ENCODE results near the gene WIPF3. TPM values are rescaled to one million over a fixed set of nuclear protein-coding genes. Genes with fewer than 3 reads are reported as not detected.
"Not testable (repeated sequence)": the region's sequence is repeated elsewhere in the genome, so short reads cannot be mapped to it uniquely, and the experiment has no call there.

WIPF3 gene
- total RNA-seq, 1 donor from 2014 or later = 1.5 TPM

DNA sequence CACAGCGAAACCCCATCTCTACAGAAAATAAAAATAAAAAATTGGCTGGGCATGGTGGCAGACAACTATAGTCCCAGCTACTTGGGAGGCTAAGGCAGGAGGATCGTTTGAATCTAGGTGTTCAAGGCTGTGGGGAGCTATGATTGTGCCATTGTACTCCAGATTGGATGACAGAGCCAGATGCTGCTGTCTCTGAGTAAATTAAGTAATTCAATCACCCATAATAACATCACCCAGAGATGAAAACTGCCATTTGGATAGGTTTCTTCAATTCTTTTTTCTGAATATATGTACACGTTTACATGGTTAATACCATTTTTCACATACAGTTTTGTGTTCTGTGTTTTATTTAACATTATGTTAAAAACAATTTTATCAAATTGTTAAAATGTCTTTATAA is 79.3 kb downstream of the WIPF3 start:
- H3K36me3 Mint-ChIP-seq (ENCODE audit: low read depth, unreplicated experiment) = peaks cover 3% of the 10 kb centered on the region
- H3K27ac Mint-ChIP-seq (ENCODE audit: unreplicated experiment) = no peak overlapping the region
- H3K27me3 Mint-ChIP-seq (ENCODE audit: unreplicated experiment) = peaks cover 7% of the 10 kb centered on the region
- no peaks in the 10 kb centered on the region for H3K9me3 Mint-ChIP-seq (ENCODE audit: unreplicated experiment)
- no peak for DNase-seq (ENCODE audit: low spot score)
- peaks cover 2% of the 10 kb centered on the region for H3K4me1 Mint-ChIP-seq (ENCODE audit: unreplicated experiment)
- TF ChIP-seq, protein P1, sequence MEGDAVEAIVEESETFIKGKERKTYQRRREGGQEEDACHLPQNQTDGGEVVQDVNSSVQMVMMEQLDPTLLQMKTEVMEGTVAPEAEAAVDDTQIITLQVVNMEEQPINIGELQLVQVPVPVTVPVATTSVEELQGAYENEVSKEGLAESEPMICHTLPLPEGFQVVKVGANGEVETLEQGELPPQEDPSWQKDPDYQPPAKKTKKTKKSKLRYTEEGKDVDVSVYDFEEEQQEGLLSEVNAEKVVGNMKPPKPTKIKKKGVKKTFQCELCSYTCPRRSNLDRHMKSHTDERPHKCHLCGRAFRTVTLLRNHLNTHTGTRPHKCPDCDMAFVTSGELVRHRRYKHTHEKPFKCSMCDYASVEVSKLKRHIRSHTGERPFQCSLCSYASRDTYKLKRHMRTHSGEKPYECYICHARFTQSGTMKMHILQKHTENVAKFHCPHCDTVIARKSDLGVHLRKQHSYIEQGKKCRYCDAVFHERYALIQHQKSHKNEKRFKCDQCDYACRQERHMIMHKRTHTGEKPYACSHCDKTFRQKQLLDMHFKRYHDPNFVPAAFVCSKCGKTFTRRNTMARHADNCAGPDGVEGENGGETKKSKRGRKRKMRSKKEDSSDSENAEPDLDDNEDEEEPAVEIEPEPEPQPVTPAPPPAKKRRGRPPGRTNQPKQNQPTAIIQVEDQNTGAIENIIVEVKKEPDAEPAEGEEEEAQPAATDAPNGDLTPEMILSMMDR (IDR thresholded peaks at IDR 0.05; ENCODE audit: unreplicated experiment) = no peak
- H3K4me3 Mint-ChIP-seq (ENCODE audit: unreplicated experiment) = no peak overlapping the region

DNA sequence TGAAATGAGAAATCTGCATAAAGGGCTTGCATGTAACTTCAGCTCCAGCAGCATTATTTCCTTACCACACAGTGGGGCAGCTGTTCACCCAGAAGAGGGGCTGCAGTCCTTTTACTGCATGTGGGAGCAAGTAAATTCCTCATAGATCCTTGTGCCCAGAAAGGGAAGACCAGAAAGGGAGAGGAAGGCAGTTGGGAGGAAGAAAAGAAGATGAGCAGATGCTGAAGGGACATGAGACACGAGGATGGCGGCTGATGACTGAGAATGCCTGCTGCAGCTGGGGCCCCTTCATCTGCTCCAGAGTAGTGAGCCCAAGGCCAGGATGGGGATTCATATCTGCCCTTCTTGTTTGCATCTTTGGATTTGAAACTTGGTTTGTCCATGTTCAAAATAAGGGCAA is 80.5 kb downstream of the WIPF3 start:
- Mint-ChIP-seq H3K27me3 (ENCODE audit: unreplicated experiment) (peaks cover 9% of the 10 kb centered on the region), H3K36me3 (ENCODE audit: low read depth, unreplicated experiment) (peaks cover 3% of the 10 kb centered on the region), H3K27ac (ENCODE audit: unreplicated experiment) (no peak overlapping the region), H3K4me1 (ENCODE audit: unreplicated experiment) (peaks cover 1% of the 10 kb centered on the region), H3K4me3 (ENCODE audit: unreplicated experiment) (no peak overlapping the region), H3K9me3 (ENCODE audit: unreplicated experiment) (no peaks in the 10 kb centered on the region)
- no peak for DNase-seq (ENCODE audit: low spot score)
- TF ChIP-seq, protein P1 (IDR thresholded peaks at IDR 0.05; ENCODE audit: unreplicated experiment) = no peak

DNA sequence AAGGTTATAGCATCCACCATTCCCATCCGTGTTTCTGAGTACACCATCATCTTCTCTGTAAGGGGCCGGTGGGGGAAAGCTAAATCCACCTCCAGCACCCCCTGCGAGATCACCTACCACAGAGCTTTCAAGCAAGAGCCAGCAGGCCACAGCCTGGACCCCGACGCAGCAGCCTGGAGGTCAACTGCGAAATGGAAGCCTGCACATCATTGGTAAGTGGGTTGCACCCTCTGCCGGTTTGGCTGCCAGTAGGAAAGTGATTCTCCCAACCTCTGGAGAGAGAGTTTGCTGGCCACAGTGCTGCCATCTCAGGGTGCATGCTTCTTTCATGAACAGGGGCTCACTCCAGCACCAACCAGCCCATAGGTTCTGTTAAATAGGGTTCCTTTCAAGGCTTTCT is 81.7 kb downstream of the WIPF3 start:
- Mint-ChIP-seq H3K4me3 (ENCODE audit: unreplicated experiment) (no peak overlapping the region), H3K9me3 (ENCODE audit: unreplicated experiment) (no peaks in the 10 kb centered on the region), H3K4me1 (ENCODE audit: unreplicated experiment) (no peaks in the 10 kb centered on the region), H3K27me3 (ENCODE audit: unreplicated experiment) (peaks cover 9% of the 10 kb centered on the region), H3K36me3 (ENCODE audit: low read depth, unreplicated experiment) (peaks cover 3% of the 10 kb centered on the region), H3K27ac (ENCODE audit: unreplicated experiment) (no peak overlapping the region)
- TF ChIP-seq, protein P1 (IDR thresholded peaks at IDR 0.05; ENCODE audit: unreplicated experiment) = no peak
- DNase-seq (ENCODE audit: low spot score) = no peak

DNA sequence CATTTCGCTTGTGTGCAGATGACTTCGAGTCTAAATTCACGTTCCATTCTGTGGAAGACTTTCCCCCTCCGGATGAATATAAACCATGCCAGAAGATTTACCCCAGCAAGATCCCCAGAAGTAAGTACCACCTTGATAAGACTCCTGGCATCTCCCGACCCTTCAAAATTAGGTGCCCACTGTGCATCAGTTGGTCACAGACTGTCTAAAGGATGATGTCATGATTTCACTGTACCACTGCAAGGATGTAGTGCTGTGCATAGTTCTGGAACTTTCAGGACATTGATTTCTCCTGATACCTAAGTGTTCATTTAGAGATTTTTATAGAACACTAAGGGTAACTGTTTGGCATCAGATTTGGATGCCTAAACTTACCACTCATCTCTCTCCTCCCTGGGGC is 83.0 kb downstream of the WIPF3 start:
- DNase-seq (ENCODE audit: low spot score) = no peak
- no peak overlapping the region for H3K27ac Mint-ChIP-seq (ENCODE audit: unreplicated experiment)
- TF ChIP-seq, protein P1 (IDR thresholded peaks at IDR 0.05; ENCODE audit: unreplicated experiment) = no peak
- no peaks in the 10 kb centered on the region for H3K4me1 Mint-ChIP-seq (ENCODE audit: unreplicated experiment)
- H3K4me3 Mint-ChIP-seq (ENCODE audit: unreplicated experiment) = no peak overlapping the region
- H3K36me3 Mint-ChIP-seq (ENCODE audit: low read depth, unreplicated experiment) = peaks cover 3% of the 10 kb centered on the region
- no peaks in the 10 kb centered on the region for H3K9me3 Mint-ChIP-seq (ENCODE audit: unreplicated experiment)
- H3K27me3 Mint-ChIP-seq (ENCODE audit: unreplicated experiment) = peaks cover 9% of the 10 kb centered on the region

DNA sequence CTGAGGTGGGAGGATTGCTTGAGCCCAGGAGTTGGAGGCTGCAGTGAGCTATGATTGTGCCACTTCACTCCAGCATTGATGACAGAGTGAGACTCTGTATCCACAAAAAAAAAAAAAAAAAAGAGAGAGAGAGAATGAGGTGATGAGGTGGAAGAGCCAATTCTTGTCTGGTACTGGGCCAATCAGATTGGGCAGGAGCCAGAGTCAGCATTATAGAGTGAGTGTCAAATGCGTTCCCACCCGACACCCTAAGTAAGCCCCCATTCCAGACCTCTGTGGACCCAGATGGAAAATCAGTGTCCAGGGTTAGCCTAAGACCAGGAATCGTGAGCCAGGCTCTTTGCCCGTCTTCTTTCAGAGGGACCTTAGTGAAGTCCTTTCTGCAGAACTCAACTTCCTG is 83.9 kb downstream of the WIPF3 start:
- H3K4me1 Mint-ChIP-seq (ENCODE audit: unreplicated experiment) = no peaks in the 10 kb centered on the region
- no peak overlapping the region for H3K4me3 Mint-ChIP-seq (ENCODE audit: unreplicated experiment)

DNA sequence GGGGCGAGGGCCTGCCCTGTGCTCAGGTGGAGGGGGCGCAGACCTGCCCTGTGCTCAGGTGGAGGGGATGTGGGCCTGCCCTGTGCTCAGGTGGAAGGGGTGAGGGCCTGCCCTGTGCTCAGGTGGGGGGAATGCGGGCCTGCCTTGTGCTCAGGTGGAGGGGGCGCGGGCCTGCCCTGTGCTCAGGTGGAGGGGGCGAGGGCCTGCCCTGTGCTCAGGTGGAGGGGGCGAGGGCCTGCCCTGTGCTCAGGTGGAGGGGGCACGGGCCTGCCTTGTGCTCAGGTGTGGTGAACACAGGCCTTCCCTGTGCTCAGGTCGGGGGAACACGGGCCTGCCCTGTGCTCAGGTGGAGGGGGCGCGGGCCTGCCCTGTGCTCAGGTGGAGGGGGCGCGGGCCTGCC is 84.5 kb downstream of the WIPF3 start:
- not testable (repeated sequence) for H3K36me3 Mint-ChIP-seq (ENCODE audit: low read depth, unreplicated experiment); H3K27me3 Mint-ChIP-seq (ENCODE audit: unreplicated experiment); H3K4me3 Mint-ChIP-seq (ENCODE audit: unreplicated experiment); H3K9me3 Mint-ChIP-seq (ENCODE audit: unreplicated experiment); DNase-seq (ENCODE audit: low spot score); H3K27ac Mint-ChIP-seq (ENCODE audit: unreplicated experiment); H3K4me1 Mint-ChIP-seq (ENCODE audit: unreplicated experiment)

More for the DNA sequence above, 83.9 kb downstream of the WIPF3 start:
- TF ChIP-seq, protein P1 (IDR thresholded peaks at IDR 0.05; ENCODE audit: unreplicated experiment) = no peak
- no peaks in the 10 kb centered on the region for H3K9me3 Mint-ChIP-seq (ENCODE audit: unreplicated experiment)
- DNase-seq (ENCODE audit: low spot score) = no peak
- peaks cover 6% of the 10 kb centered on the region for H3K27me3 Mint-ChIP-seq (ENCODE audit: unreplicated experiment)
- peaks cover 3% of the 10 kb centered on the region for H3K36me3 Mint-ChIP-seq (ENCODE audit: low read depth, unreplicated experiment)
- H3K27ac Mint-ChIP-seq (ENCODE audit: unreplicated experiment) = no peak overlapping the region
